HG03457 (cell line): ENCODE data around the gene CFAP20DC.
"Not testable (repeated sequence)": the region's sequence is repeated elsewhere in the genome, so short reads cannot be mapped to it uniquely, and the experiment has no call there.

Source experiments
- ATAC-seq: cut with Tn5 transposase; IDR thresholded peaks from one replicate; pipeline ENCODE4 v1.9.1; 2021; ENCODE audit warnings: moderate number of reproducible peaks; ENCODE audit not compliant: unreplicated experiment

CFAP20DC gene

DNA sequence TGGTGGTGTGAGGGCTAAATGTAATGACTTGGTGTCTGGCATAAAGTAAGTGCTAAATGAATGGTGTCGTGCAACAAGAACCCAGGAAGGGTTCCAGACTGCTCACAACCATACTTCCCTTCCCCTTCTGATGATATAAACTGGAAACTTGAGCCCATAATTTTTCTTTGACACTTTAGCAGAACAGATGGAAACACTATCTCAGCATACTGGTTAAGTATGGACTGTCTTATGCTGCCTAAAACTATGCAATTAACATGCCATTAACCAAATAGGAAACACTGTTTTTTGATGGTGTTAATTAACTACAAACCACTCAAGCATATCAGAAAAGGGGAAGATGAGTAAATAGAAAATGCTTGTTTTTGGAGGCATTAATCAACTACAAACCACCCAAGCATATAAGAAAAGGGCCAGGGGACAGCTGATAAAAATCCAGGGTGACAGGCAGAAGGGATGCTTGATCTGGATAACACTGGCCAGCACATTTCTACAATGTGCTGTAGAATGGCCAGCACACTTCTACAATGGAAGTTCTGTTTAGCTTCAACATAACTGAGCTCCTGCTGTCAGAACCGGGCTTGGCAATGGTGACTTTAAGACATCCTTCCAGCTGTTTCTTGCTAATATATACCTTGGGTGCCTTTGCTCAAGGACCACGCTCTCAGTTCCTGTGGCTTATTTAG, 297.8 kb downstream of the CFAP20DC start:
- ATAC-seq, result no peak

DNA sequence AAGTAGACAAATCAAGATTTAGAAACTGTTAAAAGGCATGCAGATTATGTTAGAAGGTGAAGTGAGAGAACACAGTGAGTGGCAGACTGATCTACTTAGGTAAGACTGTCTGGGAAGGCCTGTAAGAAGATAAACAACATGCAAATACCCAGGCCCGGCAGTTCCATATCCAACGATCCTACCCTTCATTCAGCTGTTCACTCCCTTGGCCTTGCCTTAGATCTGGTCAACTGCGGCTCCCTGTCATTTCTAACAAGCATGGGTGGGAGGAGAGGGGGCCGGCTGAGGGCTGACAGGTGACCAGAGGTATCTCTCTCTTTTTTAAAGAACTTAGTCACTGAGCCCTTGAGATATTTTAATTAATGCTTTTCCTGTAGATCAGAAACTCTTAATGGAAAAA, 298.6 kb downstream of the CFAP20DC start:
- no peak for ATAC-seq

DNA sequence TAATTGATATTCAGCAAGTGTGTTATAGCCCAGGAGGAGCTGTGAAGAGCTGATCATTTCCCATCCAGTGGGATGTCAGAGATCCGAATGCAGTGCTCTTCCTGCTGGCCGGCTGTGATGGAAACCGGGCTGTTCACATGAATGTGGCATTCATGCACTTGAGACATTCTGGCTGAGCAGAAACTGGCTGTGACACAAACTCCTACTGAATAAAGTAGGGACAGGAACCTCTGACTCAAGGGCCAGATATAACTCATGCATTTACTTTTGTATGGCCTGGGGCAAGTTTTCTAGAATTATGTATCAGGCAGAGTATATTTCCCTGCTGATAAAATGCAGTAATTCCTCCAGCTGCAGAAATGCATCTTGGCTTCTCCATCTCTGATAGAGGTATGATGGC, 299.9 kb downstream of the CFAP20DC start:
- ATAC-seq, result no peak

DNA sequence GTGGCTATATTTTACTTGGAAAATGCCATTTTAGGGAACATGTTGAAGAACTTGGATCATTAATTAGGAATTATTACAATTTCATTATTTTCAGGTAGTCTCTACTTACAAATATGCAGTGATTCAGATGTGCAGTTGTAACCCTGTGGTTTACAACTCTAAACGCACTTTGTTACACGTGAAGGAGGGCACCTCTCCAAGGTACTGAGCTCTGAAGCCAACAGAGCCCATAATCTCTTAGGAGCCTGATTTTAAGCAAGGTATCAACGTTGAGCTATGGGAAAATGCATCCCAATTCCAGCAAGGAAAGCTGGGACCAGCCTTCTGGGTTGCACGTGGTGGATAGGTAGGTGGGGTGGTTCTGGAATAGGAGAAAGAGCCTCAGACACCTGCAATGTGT, 301.8 kb downstream of the CFAP20DC start:
- no peak for ATAC-seq

DNA sequence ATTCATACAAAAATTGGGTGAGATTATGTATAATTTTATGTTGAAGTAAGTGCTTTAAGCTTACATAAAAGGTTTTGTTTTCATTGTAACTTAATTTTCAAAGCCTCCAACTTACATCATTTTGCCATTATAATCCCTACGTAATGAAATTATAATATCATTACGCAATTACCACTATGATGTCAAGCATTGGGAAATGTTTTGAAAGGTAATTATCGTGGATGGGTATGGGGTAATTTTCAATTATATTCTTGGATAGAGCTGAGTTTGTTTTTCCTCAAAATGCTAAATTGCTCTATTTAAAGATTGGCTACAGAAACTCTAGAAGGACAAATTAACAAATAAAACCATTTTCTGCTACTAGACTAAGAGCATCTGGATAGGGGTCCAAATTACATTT, 303.1 kb downstream of the CFAP20DC start:
- ATAC-seq, result no peak

DNA sequence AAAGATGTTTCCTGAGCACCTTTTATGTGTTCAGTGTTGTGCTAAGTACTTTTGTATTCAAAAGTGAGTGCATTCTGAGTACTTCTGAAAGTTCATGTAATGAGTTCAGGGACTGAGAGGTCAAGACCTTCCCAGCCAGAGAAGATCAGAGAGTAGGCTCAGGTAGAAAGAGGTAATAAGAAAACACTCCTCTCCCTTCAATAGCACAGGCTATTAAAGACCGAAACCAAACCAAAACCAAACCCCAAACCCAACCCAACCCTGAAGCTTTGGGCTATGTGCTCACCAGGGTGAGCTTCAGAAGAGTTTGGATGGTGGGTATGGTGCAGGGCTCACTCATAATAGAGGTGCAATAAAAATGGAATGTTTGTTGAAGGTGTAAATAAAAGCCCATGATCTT, 306.5 kb downstream of the CFAP20DC start:
- no peak for ATAC-seq

DNA sequence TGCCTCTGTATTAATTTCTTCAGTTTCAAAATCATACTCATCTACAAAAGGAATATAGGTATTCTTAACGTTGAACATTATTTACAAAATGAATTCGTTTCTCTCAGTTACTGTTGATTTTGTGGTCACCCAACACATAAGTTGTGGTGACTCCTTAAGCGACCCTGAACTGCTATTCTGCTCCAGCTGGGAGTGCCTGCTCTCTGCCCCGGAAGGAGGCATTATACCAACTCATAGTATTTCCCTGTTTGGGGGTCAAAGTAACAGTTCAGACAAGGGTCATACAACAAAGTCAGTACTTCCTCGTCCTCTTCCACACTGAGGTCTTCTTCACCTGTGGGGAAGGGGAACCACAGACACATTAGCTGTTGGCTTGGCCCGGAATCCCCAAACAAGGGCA, 307.6 kb downstream of the CFAP20DC start:
- ATAC-seq, result no peak

DNA sequence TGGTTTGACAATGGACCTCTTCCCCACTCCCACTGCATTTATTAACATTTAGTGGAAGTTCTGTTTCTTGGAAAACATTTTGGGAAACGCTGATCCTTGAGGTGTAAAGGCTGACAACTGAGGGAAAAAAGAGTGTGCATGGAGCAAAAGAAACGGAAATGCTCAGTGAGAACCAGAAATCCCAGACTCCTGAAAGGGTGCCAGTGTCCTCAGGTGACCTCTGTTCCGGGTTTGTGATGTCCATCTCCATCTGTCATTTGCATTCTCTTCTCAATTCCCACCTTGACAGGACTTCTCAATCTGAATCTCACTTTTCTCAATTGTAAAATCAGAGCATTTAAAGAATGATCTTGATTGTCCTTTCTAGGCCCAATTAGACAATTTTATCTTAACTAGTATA, 312.2 kb downstream of the CFAP20DC start:
- no peak for ATAC-seq

DNA sequence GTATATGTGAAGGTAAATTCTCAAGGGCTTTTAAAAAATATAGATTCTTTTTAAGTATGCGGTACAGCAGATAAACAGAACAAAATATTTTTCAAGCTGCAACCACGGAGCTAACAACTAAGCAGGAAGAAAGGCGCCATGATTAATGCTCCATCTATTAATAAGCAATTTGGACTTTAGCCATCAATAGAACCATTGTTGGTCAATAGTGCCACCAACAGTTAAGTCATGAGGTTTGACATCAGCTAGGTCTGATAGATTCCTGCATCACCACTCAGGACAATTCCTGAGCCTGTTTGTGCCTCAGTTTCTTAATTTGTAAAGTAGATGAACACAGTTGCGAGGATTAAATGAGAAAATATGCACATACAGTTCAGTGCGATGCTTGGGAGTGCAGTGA, 318.2 kb downstream of the CFAP20DC start:
- ATAC-seq, result no peak

DNA sequence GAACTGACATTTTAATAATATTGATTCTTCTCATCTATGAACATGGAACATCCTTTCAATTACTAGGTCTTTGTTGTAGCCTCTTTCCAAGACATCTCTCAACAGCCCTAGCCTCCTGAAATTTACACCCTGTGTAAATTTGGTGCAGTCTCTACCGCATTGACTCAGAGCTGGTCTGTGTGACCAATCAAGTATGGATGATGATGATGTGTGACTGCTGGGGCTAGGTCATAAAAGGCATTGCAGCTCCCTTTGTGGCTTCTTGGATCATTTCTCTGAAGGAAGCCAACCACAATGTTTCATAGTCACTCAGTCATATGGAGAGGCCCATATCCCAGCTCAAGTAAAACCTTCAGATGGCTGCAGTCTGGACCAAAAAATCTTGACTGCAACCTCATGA, 321.1 kb downstream of the CFAP20DC start:
- no peak for ATAC-seq

DNA sequence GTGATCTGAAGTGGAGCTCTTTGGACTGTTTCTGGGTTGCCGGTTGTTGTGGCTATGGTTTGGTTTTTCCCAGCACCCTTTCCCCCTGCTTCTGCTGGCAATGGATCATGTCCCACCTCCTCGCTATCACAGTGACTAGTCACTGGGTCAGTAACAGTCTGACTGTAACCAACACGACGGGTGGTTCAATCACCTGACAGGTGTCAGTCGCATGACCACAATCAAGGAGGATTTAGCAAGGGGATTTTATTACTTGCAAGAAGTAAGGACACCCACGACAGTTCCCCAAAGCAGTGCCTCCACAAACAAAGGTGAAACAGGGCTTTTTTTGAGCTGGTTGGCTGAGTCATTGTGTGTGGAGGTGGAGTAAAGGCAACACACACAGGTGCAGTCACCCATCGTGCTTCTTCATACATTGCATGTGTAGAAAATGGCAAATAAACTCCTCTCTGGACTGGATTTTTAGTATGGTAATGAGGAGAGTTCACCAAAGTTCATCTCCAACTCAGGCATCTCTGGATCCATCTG, 324.4 kb downstream of the CFAP20DC start:
- no peak for ATAC-seq

DNA sequence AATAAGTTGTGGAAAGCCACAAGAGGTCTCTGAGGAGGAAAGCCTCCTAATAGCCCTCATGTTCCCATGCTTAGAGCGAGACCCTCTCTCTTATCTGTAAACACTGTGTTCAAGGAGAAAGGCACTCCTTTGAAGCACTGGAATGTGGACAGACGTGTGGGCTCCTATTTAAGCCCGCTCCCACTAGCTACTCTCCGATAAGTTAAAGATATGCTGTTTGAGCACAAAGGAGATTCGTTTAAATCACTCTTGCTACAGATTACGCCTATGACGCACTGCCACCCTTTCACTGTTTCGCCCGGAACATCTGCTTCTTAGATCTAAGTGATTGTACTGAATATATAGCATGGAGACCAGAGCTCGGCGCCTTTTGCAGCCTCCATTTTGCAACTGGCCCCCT, 325.5 kb downstream of the CFAP20DC start:
- no peak for ATAC-seq

DNA sequence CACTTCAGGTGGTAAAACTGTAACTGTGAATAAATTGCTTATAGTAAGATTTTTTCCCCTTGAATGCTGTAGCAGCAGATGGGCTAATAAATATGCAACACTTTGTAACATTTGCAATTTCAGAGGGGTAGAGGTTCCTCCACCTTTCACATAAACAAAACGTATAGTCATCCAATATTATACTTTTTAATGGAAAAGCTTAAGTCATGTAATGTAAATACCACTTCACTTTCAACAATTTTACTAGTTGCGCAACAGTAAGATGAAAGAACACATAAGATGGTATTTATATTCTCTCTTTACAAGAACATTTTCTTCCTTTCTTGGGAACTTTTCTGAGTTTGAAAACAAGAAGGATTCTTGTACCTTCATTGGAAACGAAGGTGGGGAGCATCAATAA, 326.7 kb downstream of the CFAP20DC start:
- ATAC-seq, result no peak

DNA sequence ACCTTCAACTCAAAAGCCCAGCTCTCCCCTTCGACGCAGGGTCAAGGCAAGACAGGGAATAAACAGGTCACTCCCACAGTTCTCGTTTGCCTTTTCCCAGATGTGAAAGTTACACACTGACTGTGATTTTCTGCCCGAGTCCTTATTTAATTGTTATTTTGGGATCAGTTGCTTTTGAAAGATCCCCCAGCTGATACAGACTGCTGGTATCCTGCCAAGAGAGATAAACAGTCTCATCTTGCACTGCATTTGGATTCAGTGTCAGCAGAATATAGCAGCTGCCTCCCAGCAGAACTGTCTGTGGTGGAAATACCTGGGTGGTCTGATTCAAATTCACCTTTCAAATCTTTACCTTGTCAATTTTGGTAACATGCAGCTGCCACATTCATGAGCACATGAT, 327.3 kb downstream of the CFAP20DC start:
- ATAC-seq, result no peak

DNA sequence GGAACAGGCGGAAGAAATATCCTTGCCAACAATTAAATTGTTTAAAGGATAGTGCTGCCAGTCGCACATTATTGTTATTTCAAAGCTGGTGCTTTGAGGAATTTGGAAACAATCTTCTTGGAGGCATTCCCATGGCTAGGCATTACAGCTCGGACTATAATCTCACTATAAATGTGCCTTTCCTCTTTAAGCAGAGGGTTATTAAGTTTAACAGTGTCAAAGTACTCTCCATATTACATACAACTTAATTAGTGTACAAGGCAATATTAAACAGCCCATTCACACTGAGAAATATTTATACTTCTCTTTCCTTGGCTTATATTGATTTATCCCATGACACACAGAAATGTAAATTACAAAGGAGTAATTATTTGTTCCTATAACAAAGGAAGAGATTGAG, 329.3 kb downstream of the CFAP20DC start:
- no peak for ATAC-seq

DNA sequence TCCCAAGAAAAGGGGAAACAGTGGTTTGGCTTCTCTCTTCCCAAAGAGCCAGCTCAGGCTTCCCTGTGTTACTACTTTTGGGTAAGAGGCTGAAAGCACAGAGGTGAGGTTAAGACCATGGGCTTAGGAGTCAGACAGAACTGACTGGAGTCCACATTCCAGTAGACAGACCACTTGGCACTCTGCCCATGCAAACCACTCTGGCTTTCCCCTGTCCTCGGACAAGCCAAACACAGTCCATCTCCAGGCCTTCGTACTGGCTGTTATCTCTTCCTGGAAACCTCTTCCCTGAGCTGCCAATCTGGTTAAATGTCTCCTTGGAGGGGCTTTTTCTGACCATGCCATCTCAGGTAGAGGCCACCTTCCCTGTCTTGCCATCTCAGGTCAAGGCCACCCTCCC, 330.1 kb downstream of the CFAP20DC start:
- no peak for ATAC-seq

DNA sequence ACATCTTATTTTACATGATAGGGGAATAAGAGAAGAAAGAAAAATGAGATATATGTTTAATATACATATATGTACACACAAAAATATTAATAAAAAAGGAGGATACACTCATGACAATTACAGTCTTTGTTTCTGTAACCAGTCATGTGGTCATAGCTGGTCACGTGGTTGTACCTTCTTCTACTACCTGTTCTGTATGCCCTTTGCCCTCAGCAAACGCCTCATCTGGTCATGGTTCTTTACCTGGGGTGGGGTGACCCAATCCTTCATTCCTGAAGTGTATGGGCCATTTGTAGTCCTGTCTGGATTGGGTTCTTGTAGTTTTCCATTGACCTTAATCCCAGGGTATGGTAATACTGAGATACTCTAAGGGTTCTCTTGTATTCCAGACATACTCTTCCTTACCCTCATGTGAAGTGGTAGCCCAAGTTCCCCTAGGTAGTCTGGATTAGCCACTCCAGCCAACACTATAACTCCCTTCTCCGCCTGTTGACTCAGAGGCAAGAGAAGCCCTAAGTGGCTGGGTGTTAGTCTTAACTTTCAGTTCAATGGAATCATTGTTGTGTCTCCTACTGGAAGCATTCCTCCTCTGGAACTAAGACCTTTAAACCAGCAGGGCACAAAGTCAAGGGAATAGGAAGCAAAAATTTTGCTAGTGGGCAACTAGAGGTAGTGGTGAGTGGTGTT, 336.0 kb downstream of the CFAP20DC start:
- no peak for ATAC-seq

DNA sequence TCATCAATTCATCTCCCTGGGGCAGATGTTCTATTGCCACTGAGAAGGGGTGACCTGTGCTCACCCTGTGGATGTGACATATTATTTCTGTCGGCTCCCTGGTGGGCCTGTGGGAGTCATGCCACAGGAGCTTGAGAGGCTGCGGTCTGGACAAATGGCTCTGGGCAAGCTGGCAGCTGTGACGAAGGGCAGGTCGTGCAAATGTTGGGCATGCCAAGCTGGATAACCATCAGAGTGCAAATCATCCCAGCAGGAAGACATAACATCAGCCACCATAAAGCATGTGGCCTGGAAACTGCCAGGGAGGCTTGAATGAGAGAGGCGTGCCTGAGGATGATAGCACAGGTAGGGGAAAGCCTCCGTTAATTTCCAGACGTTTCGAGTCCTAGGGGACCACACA, 338.0 kb downstream of the CFAP20DC start:
- no peak for ATAC-seq

DNA sequence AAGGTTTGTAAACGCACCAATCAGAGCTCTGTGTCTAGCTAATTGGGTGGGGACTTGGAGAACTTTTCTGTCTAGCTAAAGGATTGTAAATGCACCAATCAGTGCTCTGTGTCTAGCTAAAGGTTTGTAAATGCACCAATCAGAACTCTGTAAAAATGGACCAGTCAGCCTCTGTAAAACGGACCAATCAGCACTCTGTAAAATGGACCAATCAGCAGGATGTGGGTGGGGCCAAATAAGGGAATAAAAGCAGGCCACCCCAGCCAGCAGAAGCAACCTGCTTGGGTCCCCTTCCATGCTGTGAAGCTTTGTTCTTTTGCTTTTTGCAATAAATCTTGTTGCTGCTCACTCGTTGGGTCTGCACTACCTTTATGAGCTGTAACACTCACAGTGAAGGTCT, 340.8 kb downstream of the CFAP20DC start:
- ATAC-seq, result not testable (repeated sequence)

DNA sequence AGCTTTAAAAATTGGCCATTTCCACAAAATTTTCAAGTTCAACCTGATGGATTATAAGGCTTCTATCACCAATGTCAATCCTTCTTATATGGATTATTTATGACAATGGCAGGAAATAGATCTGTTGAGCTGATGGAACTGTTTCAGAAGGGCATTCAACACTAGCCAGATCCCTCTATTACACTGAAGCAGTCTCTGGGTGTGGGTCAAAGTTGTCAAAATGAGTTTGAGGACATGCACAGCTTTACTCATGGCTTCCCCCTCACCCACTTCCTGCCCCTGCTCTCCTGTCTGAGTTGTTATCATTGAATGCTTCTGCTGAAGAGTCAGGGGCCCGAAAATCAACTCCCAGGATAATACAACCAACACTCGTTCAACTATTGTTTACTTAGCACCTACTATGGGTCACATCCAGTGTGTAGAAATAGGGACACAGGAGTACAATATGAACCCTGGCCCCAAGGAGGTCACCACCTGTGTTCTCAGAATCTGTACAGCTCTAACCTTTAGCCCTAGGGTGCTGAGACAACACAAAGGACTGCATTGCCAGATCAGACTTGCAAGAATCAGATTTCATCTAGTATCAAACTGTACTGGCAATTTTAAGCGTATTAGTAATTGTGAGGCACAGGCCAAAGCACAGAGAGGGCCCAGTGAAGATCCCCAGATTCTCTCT, 341.6 kb downstream of the CFAP20DC start:
- ATAC-seq, result no peak

DNA sequence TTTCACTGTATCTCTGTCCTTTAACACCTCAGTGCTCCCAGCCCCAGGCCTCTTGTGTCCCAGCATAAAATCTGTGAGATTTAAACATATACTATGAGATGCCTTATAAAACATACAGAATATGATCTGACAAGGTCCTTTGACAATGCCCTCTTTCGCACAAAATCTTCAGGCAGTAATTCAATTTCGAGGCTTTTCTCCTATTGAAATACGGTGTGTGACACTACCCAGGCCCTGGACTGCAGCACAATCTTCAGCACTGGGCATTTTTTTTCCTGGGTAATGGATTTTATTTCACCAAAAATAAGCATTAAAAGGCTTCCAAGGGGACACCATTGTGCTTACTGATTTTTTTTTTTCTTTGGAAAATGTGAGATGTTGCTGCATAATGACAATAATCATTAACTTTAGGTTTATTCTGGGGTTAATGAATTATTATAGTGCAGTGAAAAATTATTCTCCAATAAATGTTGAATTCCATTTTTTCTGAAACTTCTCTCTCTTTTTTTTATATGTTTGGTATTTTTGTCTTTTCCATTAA, 342.4 kb downstream of the CFAP20DC start:
- no peak for ATAC-seq
